Activated CD8-positive, alpha-beta T cell treated with anti-CD3 and anti-CD28 coated beads for 36 hours (primary cell): Measurements from ENCODE around the gene TAPT1. TPM values are rescaled to one million over a fixed set of nuclear protein-coding genes. Genes with fewer than 3 reads are reported as not detected.

Experiments
- ATAC-seq: fragments of 200-7000 bp; cut with Tn5 transposase; one replicate; pipeline ENCODE4 v1.10.0; 2021; ENCODE audit warnings: mild to moderate bottlenecking, moderate library complexity
- CTCF ChIA-PET: fragments of 350-600 bp; sonication (Branson Sonifier 250); formaldehyde crosslinking; loops from one replicate; lab custom pipeline; 2021; ENCODE audit warnings: antibody characterized with exemption; lab: Charles Lee
- POLR2A ChIA-PET: fragments of 350-600 bp; sonication (Branson Sonifier 250); formaldehyde crosslinking; loops from one replicate; lab custom pipeline; 2021; ENCODE audit warnings: antibody characterized with exemption; lab: Charles Lee
- DNase-seq: peaks from one replicate; pipeline ENCODE4 v3.0.0-alpha.2; 2020
- H3K27ac Mint-ChIP-seq: one replicate; pipeline ENCODE4 v1.8.0; 2021; ENCODE audit warnings: mild to moderate bottlenecking, mixed read lengths
- H3K27me3 Mint-ChIP-seq: one replicate; pipeline ENCODE4 v1.8.0; 2021; ENCODE audit warnings: mixed read lengths
- H3K36me3 Mint-ChIP-seq: one replicate; pipeline ENCODE4 v1.8.0; 2021; ENCODE audit warnings: low read depth, mixed read lengths
- H3K4me1 Mint-ChIP-seq: one replicate; pipeline ENCODE4 v1.8.0; 2021; ENCODE audit warnings: low read depth, mixed read lengths
- H3K4me3 Mint-ChIP-seq: one replicate; pipeline ENCODE4 v1.8.0; 2021; ENCODE audit warnings: mild to moderate bottlenecking, moderate library complexity, mixed read lengths
- H3K9me3 Mint-ChIP-seq: one replicate; pipeline ENCODE4 v1.8.0; 2021; ENCODE audit warnings: mixed read lengths
- CTCF ChIP-seq: fragments of 200-600 bp; IDR thresholded peaks from one replicate; pipeline ENCODE4 v1.8.0; 2022; ENCODE audit warnings: antibody characterized with exemption, mild to moderate bottlenecking
- intact Hi-C: fragments of 100-400 bp; cut with micrococcal nuclease; formaldehyde crosslinking; loops from one replicate; pipeline ENCODE4 v1.10.0; 2022
- total RNA-seq, 2 experiments: library from RNA; stranded (reverse); gene quantifications; one replicate each; pipeline ENCODE4 v1.2.3, GENCODE V29; 2021

TAPT1 gene
- total RNA-seq, 2 experiments from 2014 or later: 34.2 to 35.5 TPM

- H3K9me3 Mint-ChIP-seq: no peaks in the 10 kb centered on the region
- H3K27ac Mint-ChIP-seq: no peak overlapping the region
- no peak overlapping the region for H3K4me3 Mint-ChIP-seq
- POLR2A ChIA-PET: no interaction called here
- CTCF ChIA-PET: interaction anchor here (1.0 to 2.2 kb wide), 3 partner anchors 8 to 31 kb away, joined by 3 to 6 read pairs (median 3); no protein-coding TSS in a partner anchor
- H3K4me1 Mint-ChIP-seq: peaks cover 10% of the 10 kb centered on the region
- ATAC-seq (no peak), DNase-seq (no peak)
- H3K36me3 Mint-ChIP-seq: no peaks in the 10 kb centered on the region
- TF ChIP-seq CTCF: no peak
- intact Hi-C loops: no loop called here
- no peaks in the 10 kb centered on the region for H3K27me3 Mint-ChIP-seq
Measured at GRCh38 chr4:16236402-16237023, 10.2 kb upstream of the TAPT1 start.

- Mint-ChIP-seq H3K36me3 (no peaks in the 10 kb centered on the region), H3K27me3 (no peaks in the 10 kb centered on the region), H3K4me1 (peaks cover 23% of the 10 kb centered on the region), H3K27ac (no peak overlapping the region), H3K9me3 (no peaks in the 10 kb centered on the region), H3K4me3 (no peak overlapping the region)
- POLR2A ChIA-PET: no interaction called here
- DNase-seq (no peak), ATAC-seq (no peak)
- CTCF ChIA-PET: interaction anchor here (1.0 to 2.2 kb wide), 2 partner anchors 8 to 29 kb away, joined by 3 to 6 read pairs; no protein-coding TSS in a partner anchor
- TF ChIP-seq CTCF: no peak
- intact Hi-C loops: no loop called here
Measured at GRCh38 chr4:16235209-16235608, 8.9 kb upstream of the TAPT1 start.

GRCh38 chr4:16233569-16234177 lies 7.4 kb upstream of the TAPT1 start:
- H3K9me3 Mint-ChIP-seq: no peaks in the 10 kb centered on the region
- intact Hi-C loops: no loop called here
- CTCF ChIA-PET: interaction anchor here (0.7 to 1.6 kb wide), 3 partner anchors 20 to 34 kb away, joined by 3 to 6 read pairs (median 3); no protein-coding TSS in a partner anchor
- peaks cover 30% of the 10 kb centered on the region for H3K4me1 Mint-ChIP-seq
- no peak for TF ChIP-seq CTCF
- no peak overlapping the region for H3K4me3 Mint-ChIP-seq
- H3K36me3 Mint-ChIP-seq: peaks cover under 1% of the 10 kb centered on the region
- no peak overlapping the region for H3K27ac Mint-ChIP-seq
- H3K27me3 Mint-ChIP-seq: no peaks in the 10 kb centered on the region
- DNase-seq (no peak), ATAC-seq (no peak)
- POLR2A ChIA-PET: interaction anchor here (0.7 kb wide), 1 partner anchor 17 kb away, joined by 3 read pairs; no protein-coding TSS in a partner anchor

GRCh38 chr4:16231570-16232245 lies 5.4 kb upstream of the TAPT1 start:
- DNase-seq (no peak), ATAC-seq (no peak)
- H3K27me3 Mint-ChIP-seq: no peaks in the 10 kb centered on the region
- H3K4me3 Mint-ChIP-seq: peak overlapping the region; percentile 43
- peak overlapping the region; percentile 83 for H3K27ac Mint-ChIP-seq
- ChIA-PET POLR2A (no interaction called here), CTCF (interaction anchor here (1.2 kb wide), 1 partner anchor 33 kb away, joined by 3 read pairs; no protein-coding TSS in a partner anchor)
- H3K36me3 Mint-ChIP-seq: peaks cover 3% of the 10 kb centered on the region
- intact Hi-C loops: no loop called here
- H3K4me1 Mint-ChIP-seq: peaks cover 40% of the 10 kb centered on the region
- no peak for TF ChIP-seq CTCF
- no peaks in the 10 kb centered on the region for H3K9me3 Mint-ChIP-seq
